Loucy (cell line): Measurements from ENCODE around the gene FHIT.

ENCODE experiments used
- H2AFZ ChIP-seq: fragments of 200-600 bp; sonication (generic); 2 replicates; pipeline ENCODE4 v1.6.0; 2016; ENCODE audit warnings: antibody characterized with exemption, mild to moderate bottlenecking, low read length, moderate library complexity
- H3F3A ChIP-seq: fragments of 200-600 bp; 2 replicates; pipeline ENCODE4 v1.6.0; 2016; ENCODE audit warnings: antibody characterized with exemption, low read depth, mild to moderate bottlenecking
- H3K27me3 ChIP-seq: fragments of 200-600 bp; sonication (generic); 2 replicates; pipeline ENCODE4 v1.6.1; 2014; ENCODE audit warnings: low read length, mild to moderate bottlenecking; ENCODE audit not compliant: insufficient read depth, poor library complexity, severe bottlenecking
- H3K36me3 ChIP-seq: fragments of 200-600 bp; sonication (generic); 2 replicates; pipeline ENCODE4 v1.6.1; 2016; ENCODE audit warnings: low read length; ENCODE audit not compliant: insufficient read depth
- H3K4me1 ChIP-seq: fragments of 200-600 bp; sonication (generic); 2 replicates; pipeline ENCODE4 v1.5.1; 2014; ENCODE audit warnings: low read length, mild to moderate bottlenecking; ENCODE audit not compliant: insufficient read depth, poor library complexity, severe bottlenecking
- H3K4me2 ChIP-seq: fragments of 200-600 bp; sonication (generic); 2 replicates; pipeline ENCODE4 v1.6.0; 2014; ENCODE audit warnings: antibody characterized with exemption, low read length, low read depth, mild to moderate bottlenecking; ENCODE audit not compliant: poor library complexity, severe bottlenecking
- H3K4me3 ChIP-seq: fragments of 200-600 bp; sonication (generic); 2 replicates; pipeline ENCODE4 v1.5.1; 2014; ENCODE audit warnings: low read length, mild to moderate bottlenecking, mixed read lengths; ENCODE audit not compliant: poor library complexity, severe bottlenecking
- H3K79me2 ChIP-seq: fragments of 200-600 bp; sonication (generic); 2 replicates; pipeline ENCODE4 v1.6.1; 2014; ENCODE audit warnings: low read length; ENCODE audit not compliant: insufficient read depth
- H3K9ac ChIP-seq: fragments of 200-600 bp; sonication (generic); 2 replicates; pipeline ENCODE4 v1.6.0; 2014; ENCODE audit warnings: mild to moderate bottlenecking, low read depth, low read length, moderate library complexity; ENCODE audit not compliant: poor library complexity, severe bottlenecking
- H3K9me2 ChIP-seq: fragments of 200-600 bp; sonication (generic); replicated peaks from 2 replicates; pipeline ENCODE4 v1.6.1; 2016; ENCODE audit warnings: low read depth, low read length, mixed read lengths
- H3K9me3 ChIP-seq: fragments of 200-600 bp; sonication (generic); 2 replicates; pipeline ENCODE4 v1.6.1; 2014; ENCODE audit warnings: mild to moderate bottlenecking, antibody characterized with exemption, low read length, low read depth; ENCODE audit not compliant: insufficient read depth
- H4K20me1 ChIP-seq: fragments of 200-600 bp; sonication (generic); 2 replicates; pipeline ENCODE4 v1.6.0; 2014; ENCODE audit warnings: antibody characterized with exemption, low read length, mild to moderate bottlenecking; ENCODE audit not compliant: insufficient read depth, poor library complexity, severe bottlenecking
- CTCF ChIP-seq: fragments of 200-600 bp; sonication (generic); conservative IDR thresholded peaks from 2 replicates; pipeline ENCODE4 v1.5.1; 2014; ENCODE audit warnings: mild to moderate bottlenecking, antibody characterized with exemption, low read length
- EZH2phosphoT487 ChIP-seq: fragments of 200-600 bp; IDR thresholded peaks from 2 replicates; pipeline ENCODE4 v1.6.1; 2018; ENCODE audit warnings: antibody characterized with exemption, mild to moderate bottlenecking, moderate library complexity, borderline replicate concordance

FHIT gene

GRCh38 chr3:60189304-60189703, 1061.9 kb downstream of the FHIT start:
- no peak for TF ChIP-seq CTCF
- no peak for TF ChIP-seq EZH2phosphoT487
- no peaks in the 10 kb centered on the region for H4K20me1 ChIP-seq
- no peaks in the 10 kb centered on the region for H3K79me2 ChIP-seq
- no peak overlapping the region for H3K4me2 ChIP-seq
- no peaks in the 10 kb centered on the region for H3K9me3 ChIP-seq
- no peak overlapping the region for H3K4me3 ChIP-seq
- no peaks in the 10 kb centered on the region for H3K9me2 ChIP-seq
- H3K27me3 ChIP-seq, result no peaks in the 10 kb centered on the region
- no peaks in the 10 kb centered on the region for H3K4me1 ChIP-seq
- no peaks in the 10 kb centered on the region for H3F3A ChIP-seq
- no peak overlapping the region for H3K9ac ChIP-seq
- H2AFZ ChIP-seq, result no peak overlapping the region
- no peaks in the 10 kb centered on the region for H3K36me3 ChIP-seq

GRCh38 chr3:60188803-60189202, 1062.4 kb downstream of the FHIT start:
- Histone ChIP-seq H3K9me2 (no peaks in the 10 kb centered on the region), H3K9me3 (no peaks in the 10 kb centered on the region), H3K9ac (no peak overlapping the region), H3F3A (no peaks in the 10 kb centered on the region), H3K36me3 (no peaks in the 10 kb centered on the region), H3K27me3 (no peaks in the 10 kb centered on the region), H2AFZ (no peak overlapping the region), H3K4me2 (no peak overlapping the region), H4K20me1 (no peaks in the 10 kb centered on the region), H3K4me1 (no peaks in the 10 kb centered on the region), H3K4me3 (no peak overlapping the region), H3K79me2 (no peaks in the 10 kb centered on the region)
- TF ChIP-seq CTCF, result no peak
- no peak for TF ChIP-seq EZH2phosphoT487

DNA sequence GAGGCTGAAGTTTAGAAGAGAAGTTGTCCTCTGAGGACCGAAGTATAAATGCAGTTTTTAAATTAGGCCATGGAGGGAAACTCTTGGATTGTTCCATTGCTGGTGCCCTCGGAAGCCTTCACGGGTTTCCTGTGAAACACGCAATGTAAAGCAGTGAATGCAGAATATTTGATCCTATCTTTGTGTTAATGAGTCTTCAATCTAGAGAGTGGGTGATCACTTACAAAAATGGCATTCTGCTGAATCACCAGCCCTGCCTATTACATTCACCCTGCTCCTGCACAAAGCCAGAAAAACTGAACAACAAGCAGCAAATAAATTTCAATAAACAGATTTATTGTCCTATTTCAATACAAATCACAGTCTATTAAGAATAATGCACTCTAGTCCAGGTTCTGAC, 1063.9 kb downstream of the FHIT start:
- Histone ChIP-seq H3K27me3 (no peaks in the 10 kb centered on the region), H3K79me2 (no peaks in the 10 kb centered on the region), H3K9me3 (no peaks in the 10 kb centered on the region), H4K20me1 (no peaks in the 10 kb centered on the region), H3K9ac (no peak overlapping the region), H3K4me1 (no peaks in the 10 kb centered on the region), H3K9me2 (no peaks in the 10 kb centered on the region), H3F3A (no peaks in the 10 kb centered on the region), H3K4me2 (no peak overlapping the region), H2AFZ (no peak overlapping the region), H3K4me3 (no peak overlapping the region), H3K36me3 (no peaks in the 10 kb centered on the region)
- TF ChIP-seq CTCF, result no peak
- no peak for TF ChIP-seq EZH2phosphoT487
